Measurements from ENCODE around the gene TNS4.

- TF ChIP-seq CTCF (IDR thresholded peaks at IDR 0.05) = no peak
- no peak for TF ChIP-seq POLR2A (IDR thresholded peaks at IDR 0.05)
These were observed 16.4 kb downstream of the TNS4 start for GRCh38 chr17:40484973-40485530.

Data from lower leg skin (tissue), 3 donors.